Osteocyte (in vitro differentiated cells): ENCODE results near the gene OTOG. TPM values are rescaled to one million over a fixed set of nuclear protein-coding genes. Genes with fewer than 3 reads are reported as not detected.

Experiments
- DNase-seq: peaks from one replicate; pipeline ENCODE4 v3.0.0; 2021; ENCODE audit warnings: mixed read lengths; ENCODE audit not compliant: unreplicated experiment; ENCODE audit errors: extremely low spot score
- H3K27ac Mint-ChIP-seq: one replicate; pipeline ENCODE4 v1.8.0; 2021; ENCODE audit warnings: mild to moderate bottlenecking, mixed read lengths; ENCODE audit not compliant: unreplicated experiment
- H3K27me3 Mint-ChIP-seq: one replicate; pipeline ENCODE4 v1.8.0; 2021; ENCODE audit warnings: mixed read lengths; ENCODE audit not compliant: unreplicated experiment
- H3K36me3 Mint-ChIP-seq: one replicate; pipeline ENCODE4 v1.8.0; 2021; ENCODE audit warnings: mixed read lengths; ENCODE audit not compliant: unreplicated experiment
- H3K4me1 Mint-ChIP-seq: one replicate; pipeline ENCODE4 v1.8.0; 2021; ENCODE audit warnings: mixed read lengths; ENCODE audit not compliant: unreplicated experiment
- H3K4me3 Mint-ChIP-seq: one replicate; pipeline ENCODE4 v1.8.0; 2021; ENCODE audit warnings: mild to moderate bottlenecking, moderate library complexity, mixed read lengths; ENCODE audit not compliant: unreplicated experiment
- H3K9me3 Mint-ChIP-seq: one replicate; pipeline ENCODE4 v1.8.0; 2021; ENCODE audit warnings: mixed read lengths; ENCODE audit not compliant: unreplicated experiment
- total RNA-seq: library from RNA; stranded (reverse); gene quantifications from 2 replicates; pipeline ENCODE4 v1.2.1, GENCODE V29; 2021
- TF ChIP-seq, protein P1 (sequence below): fragments of 200-600 bp; sonication (generic); IDR thresholded peaks from 2 replicates; pipeline ENCODE4 v1.5.0; 2021; ENCODE audit warnings: antibody characterized with exemption, mild to moderate bottlenecking, moderate library complexity

OTOG gene
- total RNA-seq, 1 donor from 2014 or later = not detected

DNA sequence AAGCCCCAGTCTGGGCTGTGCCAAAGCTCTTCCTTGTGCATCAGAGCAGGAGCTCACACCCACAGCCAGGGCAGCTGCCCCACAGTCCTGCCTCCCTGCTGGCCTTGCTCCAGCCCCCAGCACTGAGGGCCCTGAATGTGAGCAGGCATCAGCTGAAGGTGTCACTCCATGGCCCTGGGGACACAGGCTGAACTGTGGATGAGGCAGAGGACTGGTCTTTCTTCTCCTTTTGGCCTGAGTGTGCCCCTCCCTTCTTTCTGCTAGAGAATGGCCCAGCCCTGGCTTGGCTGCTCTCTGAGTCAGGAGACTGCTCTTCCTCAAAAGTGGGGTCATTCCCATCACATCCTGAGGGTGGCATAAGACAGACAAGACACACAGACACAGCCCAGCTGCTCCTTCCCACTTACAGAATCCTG, 16.2 kb downstream of the OTOG start:
- Mint-ChIP-seq H3K4me1 (no peaks in the 10 kb centered on the region), H3K27me3 (peaks cover 13% of the 10 kb centered on the region), H3K27ac (no peak overlapping the region), H3K4me3 (no peak overlapping the region), H3K36me3 (no peaks in the 10 kb centered on the region), H3K9me3 (no peaks in the 10 kb centered on the region)
- TF ChIP-seq, protein P1, sequence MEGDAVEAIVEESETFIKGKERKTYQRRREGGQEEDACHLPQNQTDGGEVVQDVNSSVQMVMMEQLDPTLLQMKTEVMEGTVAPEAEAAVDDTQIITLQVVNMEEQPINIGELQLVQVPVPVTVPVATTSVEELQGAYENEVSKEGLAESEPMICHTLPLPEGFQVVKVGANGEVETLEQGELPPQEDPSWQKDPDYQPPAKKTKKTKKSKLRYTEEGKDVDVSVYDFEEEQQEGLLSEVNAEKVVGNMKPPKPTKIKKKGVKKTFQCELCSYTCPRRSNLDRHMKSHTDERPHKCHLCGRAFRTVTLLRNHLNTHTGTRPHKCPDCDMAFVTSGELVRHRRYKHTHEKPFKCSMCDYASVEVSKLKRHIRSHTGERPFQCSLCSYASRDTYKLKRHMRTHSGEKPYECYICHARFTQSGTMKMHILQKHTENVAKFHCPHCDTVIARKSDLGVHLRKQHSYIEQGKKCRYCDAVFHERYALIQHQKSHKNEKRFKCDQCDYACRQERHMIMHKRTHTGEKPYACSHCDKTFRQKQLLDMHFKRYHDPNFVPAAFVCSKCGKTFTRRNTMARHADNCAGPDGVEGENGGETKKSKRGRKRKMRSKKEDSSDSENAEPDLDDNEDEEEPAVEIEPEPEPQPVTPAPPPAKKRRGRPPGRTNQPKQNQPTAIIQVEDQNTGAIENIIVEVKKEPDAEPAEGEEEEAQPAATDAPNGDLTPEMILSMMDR = no peak
- DNase-seq = no peak

DNA sequence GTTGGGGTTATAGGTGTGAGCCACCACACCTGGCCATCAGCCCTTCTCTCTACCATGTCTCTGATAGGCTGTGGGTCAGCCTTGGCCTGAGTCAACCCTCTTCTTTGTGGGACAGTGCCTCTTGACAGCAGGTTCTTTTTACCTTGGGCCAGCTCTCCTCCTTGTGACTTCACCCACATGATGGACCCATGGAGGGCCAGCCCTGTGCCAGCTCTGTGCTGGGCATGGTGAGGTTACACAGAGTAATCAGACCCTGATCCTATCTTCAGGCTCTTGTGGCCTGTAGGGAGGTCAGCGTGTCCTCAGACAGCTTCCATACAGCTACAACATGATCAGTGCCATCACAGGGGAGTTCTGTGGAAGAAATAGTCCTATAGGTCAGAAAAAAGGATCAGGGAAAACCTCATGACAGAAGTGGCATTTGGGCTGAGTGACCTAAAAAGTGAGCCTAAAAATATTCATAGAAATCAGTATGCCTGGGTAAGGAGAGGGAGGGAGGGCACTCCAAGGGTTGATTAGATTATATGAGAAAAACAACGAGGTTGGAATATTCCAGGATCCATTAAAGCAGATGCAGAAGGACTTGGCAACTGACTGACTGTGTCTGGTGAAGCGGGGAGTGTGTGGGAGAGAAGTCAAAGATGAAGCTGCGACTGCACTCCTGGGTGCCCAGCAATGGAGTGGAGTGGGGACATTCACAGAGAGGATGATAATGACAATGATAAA, 17.1 kb downstream of the OTOG start:
- Mint-ChIP-seq H3K4me3 (no peak overlapping the region), H3K4me1 (no peaks in the 10 kb centered on the region), H3K27ac (no peak overlapping the region), H3K27me3 (peaks cover 15% of the 10 kb centered on the region), H3K36me3 (no peaks in the 10 kb centered on the region), H3K9me3 (no peaks in the 10 kb centered on the region)
- TF ChIP-seq, protein P1 = no peak
- no peak for DNase-seq

DNA sequence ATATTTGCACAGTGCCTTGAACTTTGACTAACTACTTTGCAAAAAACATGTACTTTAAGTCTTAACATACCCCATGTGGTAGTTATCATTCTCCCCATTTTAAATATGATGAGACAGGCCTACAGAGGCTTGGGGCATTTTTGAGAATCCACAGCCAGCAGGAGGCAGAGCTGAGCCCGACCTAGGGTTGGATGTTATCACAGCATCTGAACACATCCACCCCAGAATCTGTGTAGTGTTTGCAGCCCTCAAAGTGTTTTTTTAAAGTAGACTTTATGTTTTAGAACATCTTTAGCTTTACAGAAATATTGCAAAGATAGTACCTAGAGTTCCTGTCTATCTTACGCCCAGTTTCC, 17.6 kb downstream of the OTOG start:
- no peak overlapping the region for H3K4me3 Mint-ChIP-seq
- H3K27ac Mint-ChIP-seq = no peak overlapping the region
- no peak for DNase-seq
- TF ChIP-seq, protein P1 = peak; percentile 12
- no peaks in the 10 kb centered on the region for H3K4me1 Mint-ChIP-seq
- H3K9me3 Mint-ChIP-seq = no peaks in the 10 kb centered on the region
- H3K27me3 Mint-ChIP-seq = peaks cover 15% of the 10 kb centered on the region
- no peaks in the 10 kb centered on the region for H3K36me3 Mint-ChIP-seq

DNA sequence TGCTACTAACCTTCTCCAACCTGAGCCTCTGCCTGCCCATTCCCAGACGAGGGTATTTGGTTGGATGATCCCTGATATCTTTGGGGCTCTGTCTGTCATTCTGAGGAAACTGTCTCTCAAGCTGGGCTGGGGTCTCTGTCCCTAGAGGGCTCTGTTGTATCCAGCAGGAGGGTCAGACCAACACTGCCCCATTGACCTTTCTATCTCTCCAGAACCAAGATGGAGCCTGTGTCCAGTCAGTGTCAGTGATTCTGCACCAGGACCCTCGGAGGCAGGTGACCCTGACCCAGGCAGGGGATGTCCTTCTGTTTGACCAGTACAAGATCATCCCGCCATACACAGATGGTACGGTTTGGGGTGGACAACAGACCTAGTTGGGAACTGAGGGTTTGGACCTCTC, 21.9 kb downstream of the OTOG start:
- H3K4me3 Mint-ChIP-seq = no peak overlapping the region
- H3K4me1 Mint-ChIP-seq = no peaks in the 10 kb centered on the region
- TF ChIP-seq, protein P1 = no peak
- DNase-seq = peak; percentile 62
- peaks cover 14% of the 10 kb centered on the region for H3K27me3 Mint-ChIP-seq
- H3K27ac Mint-ChIP-seq = no peak overlapping the region
- no peaks in the 10 kb centered on the region for H3K9me3 Mint-ChIP-seq
- no peaks in the 10 kb centered on the region for H3K36me3 Mint-ChIP-seq

DNA sequence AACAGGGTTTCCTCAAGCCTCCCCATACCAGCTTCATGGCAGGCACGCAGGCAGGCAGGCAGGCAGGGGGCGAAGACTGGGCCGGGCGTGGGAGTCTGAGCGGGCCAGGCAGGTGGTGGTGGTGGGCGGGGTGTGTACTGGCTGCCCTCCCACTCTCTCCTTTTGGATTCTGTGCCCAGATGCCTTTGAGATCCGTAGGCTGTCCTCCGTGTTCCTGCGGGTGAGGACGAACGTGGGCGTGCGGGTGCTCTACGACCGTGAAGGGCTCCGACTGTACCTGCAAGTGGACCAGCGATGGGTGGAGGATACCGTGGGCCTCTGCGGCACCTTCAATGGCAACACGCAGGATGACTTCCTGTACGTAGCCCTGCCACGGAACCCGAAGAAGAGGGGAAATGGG, 23.0 kb downstream of the OTOG start:
- H3K4me1 Mint-ChIP-seq = no peaks in the 10 kb centered on the region
- no peak overlapping the region for H3K4me3 Mint-ChIP-seq
- H3K27ac Mint-ChIP-seq = no peak overlapping the region
- no peaks in the 10 kb centered on the region for H3K36me3 Mint-ChIP-seq
- H3K9me3 Mint-ChIP-seq = no peaks in the 10 kb centered on the region
- peaks cover 14% of the 10 kb centered on the region for H3K27me3 Mint-ChIP-seq
- TF ChIP-seq, protein P1 = no peak
- peak; percentile 80 for DNase-seq
